HT1080 (cell line): ENCODE data around the gene RCCD1. TPM values are rescaled to one million over a fixed set of nuclear protein-coding genes. Genes with fewer than 3 reads are reported as not detected.

Source experiments
- DNase-seq: peaks from one replicate; pipeline ENCODE4 v3.0.0-alpha.2; 2015; ENCODE audit warnings: low read depth
- total RNA-seq: library from RNA; depleted of rRNA; stranded (reverse); fragments of >200 nt; shearing (Covaris generic); gene quantifications from 2 replicates; pipeline ENCODE4 v1.2.3, GENCODE V29; 2014

The RCCD1 gene
- total RNA-seq, 1 experiment from 2014 or later, result 14.0 TPM

DNA sequence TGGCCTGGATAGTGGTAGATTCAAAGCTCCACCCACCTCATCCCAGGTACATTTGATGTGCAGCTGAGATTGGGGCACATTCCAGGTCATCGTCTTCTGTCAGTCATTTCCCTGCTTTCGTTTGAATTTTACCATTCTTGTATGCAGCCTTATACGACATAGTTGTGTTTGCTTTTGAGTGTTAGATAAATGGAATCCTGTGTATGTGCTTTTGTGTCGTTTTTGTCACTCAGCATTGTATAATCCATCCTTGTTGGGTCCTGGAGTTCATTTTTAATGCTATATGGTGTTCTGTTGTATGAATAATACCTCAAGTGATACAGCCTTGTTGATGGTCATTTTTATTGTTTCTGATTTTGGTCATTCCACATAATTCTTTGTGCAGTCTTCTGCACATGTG is 7.3 kb downstream of the RCCD1 start:
- DNase-seq, result no peak

DNA sequence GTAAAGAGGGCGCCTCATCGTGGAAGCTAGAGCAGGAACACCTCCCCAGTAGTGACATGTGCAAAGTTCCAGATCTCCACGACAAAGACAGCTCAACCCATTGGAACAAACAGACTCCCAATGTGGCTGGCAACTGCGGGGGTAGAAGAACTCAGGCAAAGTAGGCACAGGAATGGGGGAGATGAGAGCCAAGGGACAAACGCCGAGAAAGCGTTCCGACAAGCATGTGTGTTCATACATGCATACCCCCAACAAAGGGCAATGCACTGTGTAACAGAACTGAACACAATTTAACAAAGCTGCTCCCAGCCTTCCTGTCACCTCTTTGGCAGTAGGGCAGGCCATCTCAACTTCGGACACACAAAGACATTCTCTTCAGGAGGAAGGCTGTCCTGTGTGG is 11.6 kb downstream of the RCCD1 start:
- no peak for DNase-seq

GRCh38 chr15:90967206-90967605 is 12.5 kb downstream of the RCCD1 start:
- DNase-seq, result no peak

DNA sequence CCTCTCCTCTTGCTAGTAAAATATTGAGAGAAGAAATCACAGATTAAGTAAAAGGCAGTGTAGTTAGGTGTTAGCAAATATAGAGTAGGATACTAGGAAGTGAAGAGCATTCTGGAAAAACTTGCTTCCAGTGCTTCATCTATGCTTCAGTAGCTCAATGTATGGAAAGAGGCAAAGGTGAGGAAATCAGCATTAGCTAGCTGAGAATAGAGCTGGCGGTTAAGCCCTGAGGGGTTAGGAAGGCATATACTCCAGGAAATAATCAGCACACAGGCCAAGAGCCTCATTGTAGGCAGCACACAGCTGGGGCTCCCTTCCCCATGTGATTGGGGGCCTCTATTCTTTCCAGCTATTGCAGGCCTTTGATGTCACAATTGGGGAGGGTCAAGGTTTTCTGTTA is 13.8 kb downstream of the RCCD1 start:
- no peak for DNase-seq

- no peak for DNase-seq
Measured at GRCh38 chr15:90970274-90970673, 15.6 kb downstream of the RCCD1 start.

DNA sequence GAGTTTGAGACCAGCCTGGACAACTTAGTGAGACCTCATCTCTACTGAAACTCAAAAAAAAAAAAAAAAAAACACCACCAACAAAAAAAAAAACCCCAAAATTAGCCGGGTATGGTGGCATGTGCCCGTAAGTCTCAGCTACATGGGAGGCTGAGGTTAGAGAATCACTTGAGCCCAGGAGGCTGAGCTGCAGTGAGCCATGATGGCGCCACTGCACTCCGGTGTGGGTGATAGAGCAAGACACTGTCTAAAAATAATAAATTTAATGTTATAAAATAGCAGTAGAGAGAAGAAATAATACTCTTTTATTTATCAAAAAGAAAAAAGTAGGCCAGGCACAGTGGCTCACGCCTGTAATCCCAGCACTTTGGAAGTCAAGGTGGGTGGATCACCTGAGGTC is 17.4 kb downstream of the RCCD1 start:
- no peak for DNase-seq

DNA sequence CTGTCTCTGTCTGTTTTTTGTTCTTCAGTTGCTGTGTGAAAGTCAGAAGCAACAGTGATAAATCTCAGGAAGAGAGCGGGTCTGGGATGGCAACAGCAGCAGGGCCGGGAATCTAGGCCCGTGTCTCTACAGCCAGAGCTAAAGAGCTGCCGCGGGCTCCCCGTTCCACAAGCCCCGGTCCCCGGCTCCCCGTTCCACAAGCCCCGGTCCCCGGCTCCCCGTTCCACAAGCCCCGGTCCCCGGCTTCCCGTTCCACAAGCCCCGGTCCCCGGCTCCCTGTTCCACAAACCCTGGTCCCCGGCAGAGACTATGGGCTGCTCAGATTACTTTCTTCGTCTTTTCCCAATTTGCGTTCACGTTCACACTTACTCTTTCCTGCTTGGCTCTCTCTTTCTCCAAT is 19.5 kb downstream of the RCCD1 start:
- no peak for DNase-seq

- no peak for DNase-seq
Measured at GRCh38 chr15:90979582-90979981, 24.9 kb downstream of the RCCD1 start.

DNA sequence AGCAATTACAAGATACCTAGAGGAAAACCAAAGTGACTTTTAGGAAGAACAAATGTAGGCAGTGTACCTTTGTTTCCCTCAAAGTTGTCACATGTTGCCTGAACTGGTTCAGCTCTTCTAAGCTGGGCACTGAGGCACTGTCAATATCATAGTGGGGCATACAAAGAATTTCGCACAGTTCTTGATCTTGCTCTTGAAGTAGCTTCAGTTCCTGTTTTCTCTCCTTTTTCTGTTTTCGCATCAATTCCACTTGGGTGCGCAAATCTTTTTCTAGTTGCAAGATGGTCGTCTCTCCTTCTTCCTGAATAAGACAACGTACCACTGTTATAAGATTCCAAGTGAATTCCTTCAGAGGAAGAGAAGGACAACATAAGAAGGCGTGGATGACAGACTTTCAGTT is 27.0 kb downstream of the RCCD1 start:
- no peak for DNase-seq

- DNase-seq, result peak; percentile 23
Measured at GRCh38 chr15:90982135-90982534, 27.5 kb downstream of the RCCD1 start.

DNA sequence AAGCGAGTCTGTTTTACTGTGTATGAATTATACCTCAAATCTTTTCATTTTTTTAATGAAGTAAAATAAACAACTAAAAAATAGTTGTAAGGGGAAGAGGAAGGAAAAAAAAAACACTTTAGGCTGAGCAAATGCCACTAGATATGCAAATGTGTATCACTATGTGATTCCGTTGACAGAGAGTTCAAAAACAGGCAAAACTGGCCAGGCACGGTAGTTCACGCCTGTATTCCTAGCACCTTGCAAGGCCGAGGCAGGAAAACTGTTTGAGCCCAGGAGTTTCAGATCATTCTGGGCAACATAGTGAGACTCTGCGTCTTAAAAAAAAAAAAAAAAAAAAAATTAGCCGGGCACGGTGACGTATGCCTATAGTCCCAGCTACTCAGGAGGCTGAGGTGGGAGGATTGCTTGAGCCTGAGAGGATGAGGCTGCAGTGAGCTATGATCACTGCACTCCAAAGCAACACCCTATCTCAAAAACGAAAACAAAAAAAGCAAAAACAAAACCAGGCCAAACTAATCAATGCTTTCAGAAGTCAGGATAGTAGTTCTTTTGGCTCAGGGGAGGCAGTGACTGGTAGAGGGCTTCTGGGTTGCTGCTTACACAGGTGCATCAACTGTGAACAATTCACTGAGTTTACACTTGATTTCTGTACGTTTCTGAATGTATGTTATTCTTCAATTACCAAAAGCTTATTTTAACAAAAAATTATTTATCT is 32.3 kb downstream of the RCCD1 start:
- no peak for DNase-seq

DNA sequence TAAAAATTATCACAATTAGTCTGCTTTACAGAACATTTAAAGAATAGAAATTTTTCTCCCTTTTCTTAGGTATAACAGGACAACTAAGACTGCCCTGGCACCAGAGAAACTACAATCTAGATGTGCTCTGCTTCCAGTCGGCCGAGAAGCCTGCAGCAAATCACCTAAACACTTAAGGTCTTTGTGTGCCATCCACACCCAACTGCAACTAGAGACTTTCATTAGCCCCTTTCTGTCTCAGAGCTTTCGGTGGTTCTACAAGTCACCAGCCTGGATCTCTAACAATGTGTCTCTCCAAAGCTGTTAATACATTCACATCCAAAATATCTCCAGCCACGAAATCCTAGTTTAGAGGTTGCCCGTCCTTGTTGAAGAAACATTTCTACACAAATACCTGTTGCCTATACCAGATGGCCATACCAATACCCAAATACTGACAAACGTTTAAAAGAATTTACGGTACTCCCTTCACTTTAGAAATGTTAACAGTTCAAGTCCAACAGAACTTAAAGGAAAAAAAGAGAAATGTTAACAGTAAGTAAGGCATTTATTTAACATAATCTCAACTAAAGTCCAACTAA is 33.0 kb downstream of the RCCD1 start:
- no peak for DNase-seq

- DNase-seq, result no peak
Measured at GRCh38 chr15:90988296-90988695, 33.6 kb downstream of the RCCD1 start.

DNA sequence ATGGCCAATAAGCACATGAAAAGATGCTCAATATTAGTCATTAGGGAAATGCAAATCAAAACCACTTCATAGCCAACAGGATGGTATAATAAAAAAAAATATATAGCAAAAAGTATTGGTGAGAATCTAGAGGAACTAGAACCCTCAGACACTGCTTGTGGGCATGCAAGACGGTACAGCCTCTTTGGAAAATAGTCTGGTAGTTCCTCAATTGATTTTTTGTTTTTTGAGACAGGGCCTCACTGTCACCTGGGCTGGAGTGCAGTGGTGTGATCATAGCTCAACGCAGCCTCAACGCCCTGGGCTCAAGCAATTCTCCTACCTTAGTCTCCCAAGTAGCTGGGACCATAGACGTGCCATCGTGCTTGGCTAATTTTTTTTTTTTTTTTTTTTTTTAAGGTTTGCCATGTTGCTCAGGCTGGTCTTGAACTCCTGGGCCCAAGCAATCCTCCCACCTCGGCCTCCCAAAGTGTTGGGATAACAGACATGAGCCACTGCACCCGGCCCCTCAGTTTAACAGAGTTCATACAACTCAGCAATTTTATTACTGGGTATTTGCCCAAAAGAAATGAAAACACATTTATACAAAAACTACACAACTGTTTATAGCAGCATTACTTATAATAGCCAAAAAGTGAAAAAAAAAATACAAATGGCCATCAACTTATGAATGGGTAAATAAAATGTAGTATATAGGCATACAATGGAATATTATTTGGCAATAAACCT is 34.5 kb downstream of the RCCD1 start:
- no peak for DNase-seq

- no peak for DNase-seq
Measured at GRCh38 chr15:90990446-90990845, 35.8 kb downstream of the RCCD1 start.

GRCh38 chr15:90991587-90992285 is 37.1 kb downstream of the RCCD1 start:
- DNase-seq, result no peak

DNA sequence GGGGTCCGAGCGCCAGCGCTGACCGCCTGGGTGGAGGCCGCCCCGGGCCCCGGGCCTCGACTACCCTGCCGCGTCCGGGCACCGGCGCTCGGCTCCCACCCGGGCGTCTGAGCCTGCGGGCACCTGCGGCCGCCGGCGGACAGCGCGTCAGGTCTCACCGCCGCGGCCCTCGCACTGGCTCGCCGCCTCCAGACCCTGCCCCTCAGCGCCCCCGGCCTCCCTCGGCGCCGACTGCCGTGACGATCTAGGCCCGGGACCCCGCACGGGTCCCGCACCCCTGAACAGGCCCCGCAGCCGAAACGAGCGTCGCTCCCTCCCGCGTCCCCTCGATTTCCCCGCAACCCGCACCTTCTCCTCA is 39.4 kb downstream of the RCCD1 start:
- no peak for DNase-seq

DNA sequence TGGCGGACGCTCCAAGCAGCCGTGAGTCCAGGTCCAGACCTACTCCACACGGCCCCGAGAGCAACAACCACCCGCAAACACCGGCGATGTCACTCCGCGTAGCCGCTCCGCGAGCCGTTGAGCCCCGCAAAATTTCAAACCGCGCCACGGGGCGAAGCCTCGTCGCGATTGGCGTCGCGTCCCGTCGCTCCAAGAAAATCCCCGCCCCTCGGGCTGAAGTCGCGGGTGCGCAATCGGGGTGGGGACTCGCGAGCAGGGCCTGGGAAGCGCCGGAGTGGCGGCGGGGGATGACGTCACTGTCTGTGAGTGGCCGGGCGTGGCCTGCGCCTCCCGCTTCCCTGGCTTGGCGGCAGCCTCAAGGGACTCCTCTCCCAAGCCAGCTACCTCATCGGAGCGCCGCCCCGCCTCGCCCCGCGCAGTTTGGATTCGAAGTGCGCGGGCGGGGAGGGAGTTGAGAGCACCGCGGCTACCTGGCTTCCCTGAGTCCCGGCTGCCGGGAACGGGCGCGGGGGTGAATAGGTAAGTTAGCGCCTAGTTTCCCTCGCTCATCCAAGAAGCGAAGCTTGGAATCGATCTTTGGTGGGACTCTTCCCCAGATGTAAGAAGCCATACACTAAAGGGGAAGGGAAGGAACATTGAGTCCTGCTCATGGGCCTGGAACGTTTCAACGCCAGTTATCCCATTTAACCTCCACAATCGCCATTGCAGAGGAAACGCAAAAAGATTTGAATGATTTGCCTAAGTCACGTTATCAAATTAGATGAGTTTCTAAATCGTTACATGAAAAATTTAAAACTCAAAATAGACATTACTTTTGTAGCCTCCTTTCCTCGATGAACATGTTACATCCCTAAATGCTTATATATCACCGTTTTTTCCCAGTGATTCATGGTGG is 40.0 kb downstream of the RCCD1 start, which contains the start of gene PRC1:
Gene PRC1, minus strand, starts transcription at position 119 of the 895 bp plus-strand sequence. Its CDS starts 118 bp downstream, at position 1.
- DNase-seq, result peak; percentile 99

DNA sequence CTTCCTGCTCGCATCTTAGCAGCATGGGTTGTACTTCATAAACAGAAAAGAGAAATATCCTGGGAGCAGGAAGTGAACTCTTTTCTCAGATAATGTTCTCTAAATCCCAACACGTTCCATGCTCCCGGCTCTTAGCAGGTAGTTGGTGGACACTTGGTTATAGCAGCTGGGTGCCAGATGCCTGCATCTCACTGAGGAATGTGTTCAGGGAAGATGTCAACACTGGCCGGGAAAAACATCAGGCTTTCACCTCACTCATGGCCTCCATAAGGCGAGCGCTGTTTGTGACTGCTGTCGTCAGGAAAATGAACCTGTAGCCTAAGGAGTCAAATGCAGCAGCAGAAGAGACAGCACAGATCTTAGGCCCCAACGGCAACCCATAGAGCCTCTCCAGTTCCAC is 44.1 kb downstream of the RCCD1 start:
- no peak for DNase-seq

DNA sequence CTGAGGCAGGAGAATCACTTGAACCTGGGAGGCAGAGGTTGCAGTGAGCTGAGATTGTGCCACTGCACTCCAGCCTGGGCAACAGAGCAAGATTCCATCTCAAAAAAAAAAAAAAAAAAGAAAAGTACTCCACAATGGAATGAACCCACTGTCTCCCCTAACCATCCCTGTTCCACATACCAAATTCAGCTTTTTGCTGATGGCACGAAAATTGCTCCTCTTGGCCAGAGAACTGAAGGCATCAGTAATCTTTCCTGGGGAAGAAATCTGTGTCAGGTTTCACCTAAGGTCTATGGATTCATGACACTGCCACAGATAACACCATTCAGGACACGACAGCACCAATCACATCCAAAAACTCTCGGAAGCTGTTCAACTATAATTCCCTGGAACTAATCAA is 46.5 kb downstream of the RCCD1 start:
- no peak for DNase-seq

- no peak for DNase-seq
Measured at GRCh38 chr15:91007266-91007665, 52.6 kb downstream of the RCCD1 start.
